HepG2 (cell line): Measurements from ENCODE around the gene FETUB. TPM values are rescaled to one million over a fixed set of nuclear protein-coding genes. Genes with fewer than 3 reads are reported as not detected.

Experiments
- AGO1 ChIP-seq: fragments of 200-400 bp; formaldehyde crosslinking; IDR thresholded peaks from 2 replicates; pipeline ENCODE4 v1.6.1; 2017; ENCODE audit warnings: mild to moderate bottlenecking, low read depth, low read length, moderate library complexity; ENCODE audit not compliant: poor library complexity, severe bottlenecking
- CBX5 ChIP-seq: sonication (generic); formaldehyde crosslinking; IDR thresholded peaks from 2 replicates; pipeline ENCODE4 v1.4.0; 2020; ENCODE audit warnings: missing genetic modification reagents, borderline replicate concordance
- FOXK2 ChIP-seq: fragments of 450-650 bp; IDR thresholded peaks from 2 replicates; pipeline ENCODE4 v1.6.1; 2016
- HOXD1 ChIP-seq: sonication (generic); formaldehyde crosslinking; IDR thresholded peaks from 2 replicates; pipeline ENCODE4 v1.5.0; 2020; ENCODE audit warnings: missing genetic modification reagents
- MEF2D ChIP-seq: sonication (generic); formaldehyde crosslinking; IDR thresholded peaks from 2 replicates; pipeline ENCODE4 v1.5.1; 2020; ENCODE audit warnings: mild to moderate bottlenecking, missing genetic modification reagents
- MIXL1 ChIP-seq: IDR thresholded peaks from 2 replicates; pipeline ENCODE4 v1.6.1; 2016
- NFRKB ChIP-seq: fragments of 450-650 bp; IDR thresholded peaks from 2 replicates; pipeline ENCODE4 v1.6.1; 2017
- POLR2A ChIP-seq, 2 experiments: IDR thresholded peaks; 2 replicates each; pipeline ENCODE4 v1.6.1; 2011; ENCODE audit warnings: low read depth in 2 of 2, low read length in 2 of 2, mild to moderate bottlenecking in 1 of 2, moderate library complexity in 1 of 2; ENCODE audit not compliant: insufficient read depth in 1 of 2
- RCOR2 ChIP-seq: IDR thresholded peaks from 2 replicates; pipeline ENCODE4 v1.6.1; 2016; ENCODE audit warnings: missing biosample characterization, missing genetic modification reagents
- REXO4 ChIP-seq: sonication (generic); formaldehyde crosslinking; IDR thresholded peaks from 2 replicates; pipeline ENCODE4 v1.8.0; 2022; ENCODE audit warnings: missing genetic modification reagents, mild to moderate bottlenecking, borderline replicate concordance
- RORA ChIP-seq: sonication (generic); formaldehyde crosslinking; IDR thresholded peaks from 2 replicates; pipeline ENCODE4 v1.5.0; 2020; ENCODE audit warnings: mild to moderate bottlenecking, missing genetic modification reagents, moderate library complexity
- SP5 ChIP-seq: IDR thresholded peaks from 2 replicates; pipeline ENCODE4 v1.6.1; 2016; ENCODE audit warnings: low read depth, borderline replicate concordance
- TCF12 ChIP-seq, 2 experiments: fragments of 450-650 bp in 1 of 2; sonication (generic) in 1 of 2; formaldehyde crosslinking in 1 of 2; IDR thresholded peaks; 2 replicates each; pipeline versions ENCODE4 v1.6.1 to v1.8.0; 2017 to 2022; ENCODE audit warnings: antibody characterized with exemption in 1 of 2, mild to moderate bottlenecking in 1 of 2, missing genetic modification reagents in 1 of 2, moderate library complexity in 1 of 2
- polyA plus RNA-seq, 8 experiments: library from polyadenylated mRNA; depleted of rRNA in 3 of 8; stranded (reverse) in 7 of 8; unstranded in 1 of 8; fragments of >200 nt; fragmentation: Illumina TruSeq in 4 of 8; extraction: Trizol in 4 of 8; gene quantifications; 2 replicates each; pipeline versions ENCODE4 v1.2.1 to v1.2.3, GENCODE V29; 2011 to 2016; ENCODE audit warnings: low read depth in 4 of 8, missing spikeins in 1 of 8, mixed read lengths in 1 of 8; ENCODE audit not compliant: insufficient read depth in 1 of 8
- total RNA-seq, 5 experiments: library from RNA; depleted of rRNA; stranded (reverse); fragments of >200 nt; fragmentation: Illumina TruSeq; extraction: Trizol; gene quantifications; 2 replicates each; pipeline ENCODE4 v1.2.3, GENCODE V29; 2016; ENCODE audit warnings: low read depth in 1 of 5
- TF ChIP-seq, protein P1 (sequence below): fragments of 450-650 bp; IDR thresholded peaks from 2 replicates; pipeline ENCODE4 v1.6.1; 2017; ENCODE audit warnings: mild to moderate bottlenecking
- TF ChIP-seq, protein P2 (sequence below): sonication (generic); formaldehyde crosslinking; IDR thresholded peaks from 2 replicates; pipeline ENCODE4 v1.4.0; 2020; ENCODE audit warnings: missing genetic modification reagents
- TF ChIP-seq, protein P3 (sequence below): sonication (generic); formaldehyde crosslinking; IDR thresholded peaks from 2 replicates; pipeline ENCODE4 v1.5.1; 2020; ENCODE audit warnings: mild to moderate bottlenecking, missing genetic modification reagents, moderate library complexity
- TF ChIP-seq, protein P4 (sequence below): sonication (generic); formaldehyde crosslinking; conservative IDR thresholded peaks from 2 replicates; pipeline ENCODE4 v1.8.0; 2022; ENCODE audit warnings: mild to moderate bottlenecking, moderate library complexity, missing genetic modification reagents
- TF ChIP-seq, protein P5 (sequence below), 2 experiments: fragments of 450-650 bp in 1 of 2; sonication (generic) in 1 of 2; formaldehyde crosslinking; IDR thresholded peaks; 2 replicates each; pipeline versions ENCODE4 v1.5.0 to v1.8.0; 2020 to 2022; ENCODE audit warnings: mild to moderate bottlenecking in 1 of 2, missing genetic modification reagents in 1 of 2

Gene FETUB
- total and polyA plus RNA-seq, 2 of the 13 experiments (the other 11 are each of a cell fraction or from before 2014, with no cell fraction given), result 2.1 to 4.4 TPM

DNA sequence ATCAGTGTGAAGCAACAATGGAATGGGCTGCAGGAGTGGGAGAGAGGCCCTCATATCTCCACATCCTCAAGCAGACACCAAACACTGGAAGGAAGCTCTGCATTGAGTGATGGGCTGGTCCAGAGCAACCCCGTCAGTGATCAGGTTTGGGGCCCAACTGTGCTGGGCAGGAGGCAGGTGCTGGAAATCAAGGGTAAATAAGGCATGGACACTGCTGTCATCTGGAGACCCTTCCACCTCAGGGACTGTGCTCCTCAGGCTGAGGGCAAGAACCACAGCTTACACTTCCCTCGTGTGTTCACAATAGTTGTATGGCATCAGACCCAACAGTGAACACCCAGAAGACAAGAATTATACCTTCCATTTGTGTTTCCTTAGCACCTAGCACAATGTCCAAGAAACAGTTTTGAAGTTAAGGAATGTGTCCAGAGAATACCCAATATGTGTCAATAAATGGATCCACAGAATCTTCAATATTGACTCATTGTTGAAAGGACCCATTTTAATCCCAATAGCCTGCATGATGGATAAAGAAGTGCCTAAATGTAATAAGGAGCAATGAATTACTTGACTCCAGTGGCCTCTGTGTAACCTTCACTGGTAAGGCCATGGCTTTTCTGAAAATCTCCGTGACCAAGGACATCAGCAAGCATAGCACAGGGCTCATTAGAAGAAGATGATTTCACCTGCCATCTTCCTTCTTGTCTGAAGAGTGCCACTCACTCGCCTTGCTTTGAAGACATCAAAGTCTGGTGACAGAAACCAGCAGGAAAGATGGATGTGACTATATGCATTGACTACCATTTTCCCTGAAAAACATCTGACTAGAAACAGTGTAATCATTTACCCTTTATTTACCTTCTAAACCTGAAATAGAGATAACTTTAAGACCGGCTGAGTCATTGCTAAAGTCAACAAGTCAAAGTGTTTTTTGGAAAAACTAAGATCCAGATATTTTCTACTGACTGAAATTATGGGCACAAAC lies 34.3 kb upstream of the FETUB start (continued):
- TF ChIP-seq, protein P1, sequence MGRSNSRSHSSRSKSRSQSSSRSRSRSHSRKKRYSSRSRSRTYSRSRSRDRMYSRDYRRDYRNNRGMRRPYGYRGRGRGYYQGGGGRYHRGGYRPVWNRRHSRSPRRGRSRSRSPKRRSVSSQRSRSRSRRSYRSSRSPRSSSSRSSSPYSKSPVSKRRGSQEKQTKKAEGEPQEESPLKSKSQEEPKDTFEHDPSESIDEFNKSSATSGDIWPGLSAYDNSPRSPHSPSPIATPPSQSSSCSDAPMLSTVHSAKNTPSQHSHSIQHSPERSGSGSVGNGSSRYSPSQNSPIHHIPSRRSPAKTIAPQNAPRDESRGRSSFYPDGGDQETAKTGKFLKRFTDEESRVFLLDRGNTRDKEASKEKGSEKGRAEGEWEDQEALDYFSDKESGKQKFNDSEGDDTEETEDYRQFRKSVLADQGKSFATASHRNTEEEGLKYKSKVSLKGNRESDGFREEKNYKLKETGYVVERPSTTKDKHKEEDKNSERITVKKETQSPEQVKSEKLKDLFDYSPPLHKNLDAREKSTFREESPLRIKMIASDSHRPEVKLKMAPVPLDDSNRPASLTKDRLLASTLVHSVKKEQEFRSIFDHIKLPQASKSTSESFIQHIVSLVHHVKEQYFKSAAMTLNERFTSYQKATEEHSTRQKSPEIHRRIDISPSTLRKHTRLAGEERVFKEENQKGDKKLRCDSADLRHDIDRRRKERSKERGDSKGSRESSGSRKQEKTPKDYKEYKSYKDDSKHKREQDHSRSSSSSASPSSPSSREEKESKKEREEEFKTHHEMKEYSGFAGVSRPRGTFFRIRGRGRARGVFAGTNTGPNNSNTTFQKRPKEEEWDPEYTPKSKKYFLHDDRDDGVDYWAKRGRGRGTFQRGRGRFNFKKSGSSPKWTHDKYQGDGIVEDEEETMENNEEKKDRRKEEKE, result no peak
- TF ChIP-seq FOXK2 (0 out of 2 replicates have a peak, but pooled peaks have one; percentile 53), CBX5 (no peak), TCF12 (IDR thresholded peaks at IDR 0.05) (no peak), TCF12 (CRISPR knock-in tag; IDR thresholded peaks at IDR 0.05) (peak; percentile 51; the same call in 1 of the 2 replicates), NFRKB (no peak), RORA (no peak), HOXD1 (CRISPR knock-in tag) (peak; percentile 95), AGO1 (no peak), RCOR2 (CRISPR knock-in tag) (peak; percentile 84), MIXL1 (CRISPR knock-in tag) (peak; percentile 74; the same call in 1 of the 2 replicates), REXO4 (CRISPR knock-in tag) (no peak), SP5 (CRISPR knock-in tag) (peak; percentile 42; the same call in 1 of the 2 replicates), MEF2D (CRISPR knock-in tag) (peak; percentile 81), POLR2A (IDR thresholded peaks at IDR 0.05; ENCODE audit: insufficient read depth in 1 of 2, low read depth in 2 of 2, low read length in 2 of 2) (peak in 1 of 2 experiments; percentile 50; a peak in 2 of 4 replicates)
- TF ChIP-seq, protein P2, sequence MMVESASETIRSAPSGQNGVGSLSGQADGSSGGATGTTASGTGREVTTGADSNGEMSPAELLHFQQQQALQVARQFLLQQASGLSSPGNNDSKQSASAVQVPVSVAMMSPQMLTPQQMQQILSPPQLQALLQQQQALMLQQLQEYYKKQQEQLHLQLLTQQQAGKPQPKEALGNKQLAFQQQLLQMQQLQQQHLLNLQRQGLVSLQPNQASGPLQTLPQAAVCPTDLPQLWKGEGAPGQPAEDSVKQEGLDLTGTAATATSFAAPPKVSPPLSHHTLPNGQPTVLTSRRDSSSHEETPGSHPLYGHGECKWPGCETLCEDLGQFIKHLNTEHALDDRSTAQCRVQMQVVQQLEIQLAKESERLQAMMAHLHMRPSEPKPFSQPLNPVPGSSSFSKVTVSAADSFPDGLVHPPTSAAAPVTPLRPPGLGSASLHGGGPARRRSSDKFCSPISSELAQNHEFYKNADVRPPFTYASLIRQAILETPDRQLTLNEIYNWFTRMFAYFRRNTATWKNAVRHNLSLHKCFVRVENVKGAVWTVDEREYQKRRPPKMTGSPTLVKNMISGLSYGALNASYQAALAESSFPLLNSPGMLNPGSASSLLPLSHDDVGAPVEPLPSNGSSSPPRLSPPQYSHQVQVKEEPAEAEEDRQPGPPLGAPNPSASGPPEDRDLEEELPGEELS (CRISPR knock-in tag), result peak; percentile 85
- TF ChIP-seq, protein P3, sequence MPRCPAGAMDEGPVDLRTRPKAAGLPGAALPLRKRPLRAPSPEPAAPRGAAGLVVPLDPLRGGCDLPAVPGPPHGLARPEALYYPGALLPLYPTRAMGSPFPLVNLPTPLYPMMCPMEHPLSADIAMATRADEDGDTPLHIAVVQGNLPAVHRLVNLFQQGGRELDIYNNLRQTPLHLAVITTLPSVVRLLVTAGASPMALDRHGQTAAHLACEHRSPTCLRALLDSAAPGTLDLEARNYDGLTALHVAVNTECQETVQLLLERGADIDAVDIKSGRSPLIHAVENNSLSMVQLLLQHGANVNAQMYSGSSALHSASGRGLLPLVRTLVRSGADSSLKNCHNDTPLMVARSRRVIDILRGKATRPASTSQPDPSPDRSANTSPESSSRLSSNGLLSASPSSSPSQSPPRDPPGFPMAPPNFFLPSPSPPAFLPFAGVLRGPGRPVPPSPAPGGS (CRISPR knock-in tag), result 0 out of 2 replicates have a peak, but pooled peaks have one; percentile 44
- TF ChIP-seq, protein P4, sequence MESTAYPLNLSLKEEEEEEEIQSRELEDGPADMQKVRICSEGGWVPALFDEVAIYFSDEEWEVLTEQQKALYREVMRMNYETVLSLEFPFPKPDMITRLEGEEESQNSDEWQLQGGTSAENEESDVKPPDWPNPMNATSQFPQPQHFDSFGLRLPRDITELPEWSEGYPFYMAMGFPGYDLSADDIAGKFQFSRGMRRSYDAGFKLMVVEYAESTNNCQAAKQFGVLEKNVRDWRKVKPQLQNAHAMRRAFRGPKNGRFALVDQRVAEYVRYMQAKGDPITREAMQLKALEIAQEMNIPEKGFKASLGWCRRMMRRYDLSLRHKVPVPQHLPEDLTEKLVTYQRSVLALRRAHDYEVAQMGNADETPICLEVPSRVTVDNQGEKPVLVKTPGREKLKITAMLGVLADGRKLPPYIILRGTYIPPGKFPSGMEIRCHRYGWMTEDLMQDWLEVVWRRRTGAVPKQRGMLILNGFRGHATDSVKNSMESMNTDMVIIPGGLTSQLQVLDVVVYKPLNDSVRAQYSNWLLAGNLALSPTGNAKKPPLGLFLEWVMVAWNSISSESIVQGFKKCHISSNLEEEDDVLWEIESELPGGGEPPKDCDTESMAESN, result 0 out of 2 replicates have a peak, but pooled peaks have one; percentile 31
- TF ChIP-seq, protein P5, sequence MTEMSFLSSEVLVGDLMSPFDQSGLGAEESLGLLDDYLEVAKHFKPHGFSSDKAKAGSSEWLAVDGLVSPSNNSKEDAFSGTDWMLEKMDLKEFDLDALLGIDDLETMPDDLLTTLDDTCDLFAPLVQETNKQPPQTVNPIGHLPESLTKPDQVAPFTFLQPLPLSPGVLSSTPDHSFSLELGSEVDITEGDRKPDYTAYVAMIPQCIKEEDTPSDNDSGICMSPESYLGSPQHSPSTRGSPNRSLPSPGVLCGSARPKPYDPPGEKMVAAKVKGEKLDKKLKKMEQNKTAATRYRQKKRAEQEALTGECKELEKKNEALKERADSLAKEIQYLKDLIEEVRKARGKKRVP (CRISPR knock-in tag; IDR thresholded peaks at IDR 0.05), result peak in 1 of 2 experiments; percentile 64; a peak in 1 of 4 replicates
